Left lung (tissue), 10 donors: Measurements from ENCODE around the gene OR14A16. TPM values are rescaled to one million over a fixed set of nuclear protein-coding genes. Genes with fewer than 3 reads are reported as not detected.

Experiments
- ATAC-seq: fragments of 200-7000 bp; cut with Tn5 transposase; one replicate; pipeline ENCODE4 v1.9.1; 2020; ENCODE audit warnings: moderate library complexity
- DNase-seq, 4 donors: peaks; one replicate each; pipeline ENCODE4 v3.0.0-alpha.2; 2013 to 2020
- H3K27ac ChIP-seq, 2 donors: fragments of 200-600 bp; sonication (generic) in 1 of 2; one replicate each; pipeline versions ENCODE4 v1.5.0 to v1.8.0; 2020 to 2021
- H3K27me3 ChIP-seq, 2 donors: fragments of 200-600 bp; sonication (generic) in 1 of 2; one replicate each; pipeline versions ENCODE4 v1.5.0 to v1.8.0; 2020 to 2021
- H3K36me3 ChIP-seq, 2 donors: fragments of 200-600 bp; sonication (generic) in 1 of 2; one replicate each; pipeline versions ENCODE4 v1.5.0 to v1.8.0; 2020 to 2021
- H3K4me1 ChIP-seq, 2 donors: fragments of 200-600 bp; one replicate each; pipeline ENCODE4 v1.8.0; 2021
- H3K4me3 ChIP-seq, 2 donors: fragments of 200-600 bp; sonication (generic) in 1 of 2; one replicate each; pipeline versions ENCODE4 v1.5.0 to v1.8.0; 2020 to 2021; ENCODE audit warnings: mild to moderate bottlenecking in 1 of 2
- H3K9me3 ChIP-seq, 2 donors: fragments of 200-600 bp; sonication (generic) in 1 of 2; one replicate each; pipeline versions ENCODE4 v1.5.0 to v1.8.0; 2020 to 2021
- intact Hi-C, 2 donors: fragments of 100-400 bp; cut with DNase I; formaldehyde crosslinking; loops; one replicate each; pipeline versions ENCODE4 v1.11.2 to v1.14.2; 2022
- polyA plus RNA-seq, 6 donors: library from polyadenylated mRNA; unstranded; fragments of 120-200 nt; gene quantifications; one replicate each; pipeline ENCODE4 v1.2.1, GENCODE V29; 2013; ENCODE audit not compliant: insufficient read length in 6 of 6
- total RNA-seq, 2 donors: library from RNA; stranded (reverse); fragmentation: NEBNext Ultra II Directional; extraction: Animal tissue kit (Norgen Biotek cat#: 25700); gene quantifications; one replicate each; pipeline ENCODE4 v1.2.1, GENCODE V29; 2021
- TF ChIP-seq, protein P1 (sequence below), 2 donors: fragments of 200-600 bp; sonication (generic) in 1 of 2; IDR thresholded peaks; one replicate each; pipeline versions ENCODE4 v1.5.0 to v1.8.0; 2021; ENCODE audit warnings: antibody characterized with exemption in 2 of 2
- donor health status: DM: no; HTN: yes; CAD: no.
- donor health status: DM: no; HTN: no; CAD: no.

OR14A16 gene
- total and polyA plus RNA-seq, 8 donors, result not detected

DNA sequence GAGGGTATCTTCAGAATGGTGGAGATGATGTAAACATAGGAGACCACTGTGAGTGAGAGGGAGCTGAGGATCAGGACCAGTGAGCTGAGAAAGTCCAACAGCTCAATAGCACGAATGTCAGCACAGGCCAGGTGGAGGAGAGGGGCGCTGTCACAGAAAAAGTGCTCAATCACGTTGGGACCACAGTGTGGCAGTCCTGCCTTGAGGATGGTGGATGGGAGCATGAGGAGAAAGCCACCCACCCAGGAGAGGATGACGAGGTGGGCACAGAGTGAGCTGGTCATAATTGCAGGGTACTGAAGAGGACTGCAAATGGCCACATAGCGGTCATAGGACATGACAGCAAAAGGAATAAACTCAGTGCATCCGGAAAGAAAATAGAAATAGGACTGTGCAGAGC, 9.7 kb upstream of the OR14A16 start:
- H3K27me3 ChIP-seq, result no peaks in the 10 kb centered on the region
- no peak overlapping the region for H3K27ac ChIP-seq
- DNase-seq (no peak), ATAC-seq (no peak)
- no peaks in the 10 kb centered on the region for H3K4me1 ChIP-seq
- TF ChIP-seq, protein P1, sequence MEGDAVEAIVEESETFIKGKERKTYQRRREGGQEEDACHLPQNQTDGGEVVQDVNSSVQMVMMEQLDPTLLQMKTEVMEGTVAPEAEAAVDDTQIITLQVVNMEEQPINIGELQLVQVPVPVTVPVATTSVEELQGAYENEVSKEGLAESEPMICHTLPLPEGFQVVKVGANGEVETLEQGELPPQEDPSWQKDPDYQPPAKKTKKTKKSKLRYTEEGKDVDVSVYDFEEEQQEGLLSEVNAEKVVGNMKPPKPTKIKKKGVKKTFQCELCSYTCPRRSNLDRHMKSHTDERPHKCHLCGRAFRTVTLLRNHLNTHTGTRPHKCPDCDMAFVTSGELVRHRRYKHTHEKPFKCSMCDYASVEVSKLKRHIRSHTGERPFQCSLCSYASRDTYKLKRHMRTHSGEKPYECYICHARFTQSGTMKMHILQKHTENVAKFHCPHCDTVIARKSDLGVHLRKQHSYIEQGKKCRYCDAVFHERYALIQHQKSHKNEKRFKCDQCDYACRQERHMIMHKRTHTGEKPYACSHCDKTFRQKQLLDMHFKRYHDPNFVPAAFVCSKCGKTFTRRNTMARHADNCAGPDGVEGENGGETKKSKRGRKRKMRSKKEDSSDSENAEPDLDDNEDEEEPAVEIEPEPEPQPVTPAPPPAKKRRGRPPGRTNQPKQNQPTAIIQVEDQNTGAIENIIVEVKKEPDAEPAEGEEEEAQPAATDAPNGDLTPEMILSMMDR (IDR thresholded peaks at IDR 0.05), result no peak
- no peaks in the 10 kb centered on the region for H3K36me3 ChIP-seq
- no peak overlapping the region for H3K4me3 ChIP-seq
- no peaks in the 10 kb centered on the region for H3K9me3 ChIP-seq
- intact Hi-C loops, result no loop called here

DNA sequence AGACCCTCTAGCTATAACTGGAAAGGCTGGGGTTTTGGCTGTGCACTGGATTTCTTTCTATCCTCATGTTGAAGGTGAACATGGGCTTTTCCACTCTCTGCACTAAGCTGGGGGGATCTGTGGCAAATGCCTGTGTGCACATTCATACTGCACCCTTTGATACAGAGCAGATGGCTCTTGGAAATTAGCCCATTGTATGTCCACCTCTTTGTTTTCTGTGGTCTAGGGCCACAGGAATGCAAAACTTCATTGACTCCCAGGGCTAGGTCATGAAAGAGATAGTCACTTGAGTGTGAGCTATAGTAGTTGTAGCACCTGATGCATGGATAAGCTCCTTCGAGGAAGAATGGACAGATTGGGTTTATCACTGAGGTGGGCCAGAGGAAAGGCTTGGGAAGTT, 5.7 kb upstream of the OR14A16 start:
- Histone ChIP-seq H3K36me3 (no peaks in the 10 kb centered on the region), H3K4me3 (no peak overlapping the region), H3K27me3 (no peaks in the 10 kb centered on the region), H3K9me3 (no peaks in the 10 kb centered on the region), H3K27ac (no peak overlapping the region), H3K4me1 (no peaks in the 10 kb centered on the region)
- intact Hi-C loops, result no loop called here
- DNase-seq, result no peak
- ATAC-seq, result no peak
- TF ChIP-seq, protein P1 (IDR thresholded peaks at IDR 0.05), result no peak

DNA sequence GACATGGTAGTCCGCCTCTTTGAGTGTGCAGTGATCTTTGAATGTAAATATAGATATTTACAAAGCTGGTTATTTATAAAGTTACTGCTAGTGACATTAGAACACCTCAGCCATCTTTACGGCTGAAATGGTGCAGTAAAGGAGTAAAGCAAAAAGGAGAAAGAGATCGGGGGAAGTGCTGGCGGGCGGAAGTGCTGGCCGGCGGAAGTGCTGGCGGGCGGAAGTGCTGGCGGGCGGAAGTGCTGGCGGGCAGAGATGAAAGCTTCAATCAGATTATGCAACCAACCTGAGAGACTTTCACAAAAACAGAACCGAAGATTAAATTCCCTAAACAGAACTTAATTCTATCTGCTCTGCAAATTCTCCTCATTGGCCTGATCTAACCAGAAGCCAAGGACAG, 1.4 kb upstream of the OR14A16 start:
- Histone ChIP-seq H3K27ac (no peak overlapping the region), H3K4me3 (no peak overlapping the region), H3K27me3 (no peaks in the 10 kb centered on the region), H3K4me1 (no peaks in the 10 kb centered on the region), H3K9me3 (no peaks in the 10 kb centered on the region), H3K36me3 (no peaks in the 10 kb centered on the region)
- DNase-seq, result no peak
- no peak for ATAC-seq
- TF ChIP-seq, protein P1 (IDR thresholded peaks at IDR 0.05), result no peak
- intact Hi-C loops, result no loop called here

DNA sequence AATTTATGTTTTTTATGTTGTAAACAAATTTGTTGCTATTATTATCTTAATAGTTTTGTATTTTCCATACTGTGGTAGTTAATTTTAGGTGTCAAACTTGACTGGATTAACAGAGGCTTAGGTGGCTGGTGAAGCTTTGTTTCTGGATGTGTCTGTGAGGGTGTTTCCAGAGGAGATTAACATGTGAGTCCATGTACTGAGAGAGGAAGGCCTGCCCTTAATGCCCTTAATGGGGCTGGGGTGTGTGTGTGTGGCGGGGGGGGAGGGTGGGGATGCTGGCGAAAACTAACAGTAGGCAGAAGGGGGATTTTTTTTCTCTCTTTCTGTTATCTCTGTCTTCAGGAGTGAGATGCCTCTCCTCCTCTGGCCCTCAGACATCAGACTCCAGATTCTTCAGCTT, 1.9 kb downstream of the OR14A16 start:
- Histone ChIP-seq H3K27me3 (no peaks in the 10 kb centered on the region), H3K36me3 (no peaks in the 10 kb centered on the region), H3K9me3 (no peaks in the 10 kb centered on the region), H3K4me3 (no peak overlapping the region), H3K4me1 (no peaks in the 10 kb centered on the region), H3K27ac (no peak overlapping the region)
- TF ChIP-seq, protein P1 (IDR thresholded peaks at IDR 0.05), result no peak
- DNase-seq (no peak), ATAC-seq (no peak)
- intact Hi-C loops, result no loop called here

DNA sequence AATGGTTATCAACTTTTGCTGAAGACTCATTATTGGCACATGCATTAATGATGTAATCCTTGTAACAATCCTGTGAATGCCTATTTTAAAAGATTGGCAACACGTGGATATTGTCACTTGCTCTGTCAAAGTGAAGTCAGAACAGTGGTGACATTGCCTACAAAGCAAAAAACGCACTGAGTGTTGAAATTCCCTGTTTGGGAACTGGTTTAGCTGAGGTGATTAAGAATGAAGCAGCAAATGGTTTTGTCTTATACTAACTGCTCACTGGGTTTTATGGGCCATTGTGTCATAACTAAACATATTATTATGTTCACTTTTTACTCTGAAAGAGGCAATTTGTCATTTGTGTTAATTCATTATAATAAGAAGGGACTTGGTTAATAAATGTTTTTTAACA, 11.3 kb downstream of the OR14A16 start:
- Histone ChIP-seq H3K27ac (no peak overlapping the region), H3K4me3 (no peak overlapping the region), H3K36me3 (no peaks in the 10 kb centered on the region), H3K4me1 (no peaks in the 10 kb centered on the region), H3K9me3 (peaks cover 0 to 4% of the 10 kb centered on the region in 2 donors), H3K27me3 (no peaks in the 10 kb centered on the region)
- ATAC-seq (no peak), DNase-seq (no peak)
- intact Hi-C loops, result no loop called here
- TF ChIP-seq, protein P1 (IDR thresholded peaks at IDR 0.05), result no peak
